ENCODE measurements around the gene PMEPA1. TPM values are rescaled to one million over a fixed set of nuclear protein-coding genes. Genes with fewer than 3 reads are reported as not detected.

Gene PMEPA1
- total RNA-seq, 4 donors from 2014 or later = 10.2 to 33.6 (median 18.3) TPM

DNA sequence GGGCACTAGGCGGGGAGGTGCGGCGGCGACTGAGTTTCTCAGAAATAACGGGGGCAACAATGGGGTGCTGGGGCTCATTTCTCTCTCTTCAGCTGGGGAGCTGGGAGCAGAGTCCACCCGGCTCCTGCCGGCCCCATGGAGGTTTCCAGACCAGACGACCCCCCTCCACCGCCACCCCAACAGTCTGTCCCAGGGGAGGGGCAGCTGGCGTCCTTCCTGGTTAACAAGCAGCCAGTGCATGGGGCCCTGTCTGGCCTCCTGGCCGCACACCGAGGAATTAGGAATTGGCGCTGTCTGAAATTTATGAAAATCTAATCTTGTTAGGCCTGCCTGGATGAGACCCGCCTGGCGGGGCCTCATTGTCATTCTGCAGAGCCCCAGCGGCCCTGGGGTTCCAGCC, 42.4 kb downstream of the PMEPA1 start:
- Histone ChIP-seq H3K9me3 (no peaks in the 10 kb centered on the region), H3K4me1 (peaks cover 0 to 60% (median 15%) of the 10 kb centered on the region in 4 donors), H3K36me3 (no peaks in the 10 kb centered on the region), H3K27ac (peak overlapping the region in 1 of 4 donors; percentile 4), H3K4me3 (no peak overlapping the region), H3K27me3 (no peaks in the 10 kb centered on the region)
- 80 to 84% methylated on average over 13 to 16 of the region's 16 CpGs for WGBS, 2 donors
- TF ChIP-seq CTCF (IDR thresholded peaks at IDR 0.05) (no peak), POLR2A (IDR thresholded peaks at IDR 0.05) (no peak), EP300 (IDR thresholded peaks at IDR 0.05) (no peak)
- no peak for DNase-seq (ENCODE audit: low spot score in 2 of 2)

DNA sequence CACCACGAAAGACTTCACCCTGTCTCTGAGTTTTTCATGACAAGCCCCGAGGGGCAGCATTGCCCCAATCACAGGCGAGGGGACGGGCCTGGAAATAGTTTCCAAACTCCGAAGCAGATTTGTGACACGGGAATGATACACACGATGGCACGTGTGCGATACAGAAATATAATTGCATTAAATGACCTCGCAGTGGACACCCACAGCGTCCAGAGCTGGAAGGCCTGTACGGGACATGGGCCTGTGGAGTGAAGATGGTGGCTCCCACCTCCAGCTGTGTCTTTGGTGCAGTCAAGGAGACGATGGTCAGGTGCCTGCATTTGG, 43.0 kb downstream of the PMEPA1 start:
- H3K4me3 ChIP-seq = no peak overlapping the region
- DNase-seq (ENCODE audit: low spot score in 2 of 2) = no peak
- TF ChIP-seq POLR2A (IDR thresholded peaks at IDR 0.05) = no peak
- TF ChIP-seq CTCF (IDR thresholded peaks at IDR 0.05) = no peak
- no peak for TF ChIP-seq EP300 (IDR thresholded peaks at IDR 0.05)
- 72 to 81% methylated on average over 13 of the region's 13 CpGs for WGBS, 2 donors
- H3K27me3 ChIP-seq = no peaks in the 10 kb centered on the region
- peak overlapping the region in 1 of 4 donors; percentile 16 for H3K27ac ChIP-seq
- H3K36me3 ChIP-seq = no peaks in the 10 kb centered on the region
- H3K9me3 ChIP-seq = no peaks in the 10 kb centered on the region
- H3K4me1 ChIP-seq = peaks cover 0 to 60% (median 14%) of the 10 kb centered on the region in 4 donors

- WGBS, 2 donors = 75 to 78% methylated on average over 20 to 21 of the region's 21 CpGs
- Histone ChIP-seq H3K27ac (peak overlapping the region in 1 of 4 donors; percentile 16), H3K36me3 (no peaks in the 10 kb centered on the region), H3K9me3 (no peaks in the 10 kb centered on the region), H3K4me1 (peaks cover 0 to 60% (median 15%) of the 10 kb centered on the region in 4 donors), H3K27me3 (no peaks in the 10 kb centered on the region), H3K4me3 (no peak overlapping the region)
- DNase-seq (ENCODE audit: low spot score in 2 of 2) = no peak
- TF ChIP-seq CTCF (IDR thresholded peaks at IDR 0.05) (no peak), POLR2A (IDR thresholded peaks at IDR 0.05) (no peak), EP300 (IDR thresholded peaks at IDR 0.05) (no peak)
Observed at GRCh38 chr20:57666106-57666833, 43.5 kb downstream of the PMEPA1 start.

DNA sequence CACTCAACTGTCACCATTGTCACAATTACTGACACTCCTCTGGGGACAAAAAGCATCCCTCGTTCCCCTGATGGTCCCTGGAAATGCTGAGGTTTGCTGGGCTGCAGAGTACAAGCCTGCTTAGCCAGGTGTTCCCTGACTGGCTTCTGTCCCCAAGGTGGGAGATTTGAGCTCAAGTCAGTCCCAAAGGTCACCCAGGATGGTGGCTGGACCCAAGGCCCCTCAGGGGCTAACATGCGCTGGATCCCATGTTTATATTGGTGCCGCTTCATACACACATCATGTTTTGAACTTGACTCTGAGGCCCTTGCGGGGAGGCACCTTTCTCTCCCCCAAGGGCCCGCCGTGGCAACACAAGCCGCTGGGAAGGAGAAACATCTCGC, 44.2 kb downstream of the PMEPA1 start:
- no peaks in the 10 kb centered on the region for H3K27me3 ChIP-seq
- H3K27ac ChIP-seq = no peak overlapping the region
- H3K36me3 ChIP-seq = no peaks in the 10 kb centered on the region
- DNase-seq (ENCODE audit: low spot score in 2 of 2) = no peak
- no peak overlapping the region for H3K4me3 ChIP-seq
- no peaks in the 10 kb centered on the region for H3K9me3 ChIP-seq
- peaks cover 0 to 61% (median 19%) of the 10 kb centered on the region in 4 donors for H3K4me1 ChIP-seq
- TF ChIP-seq CTCF (IDR thresholded peaks at IDR 0.05) (no peak), EP300 (IDR thresholded peaks at IDR 0.05) (no peak), POLR2A (IDR thresholded peaks at IDR 0.05) (no peak)
- WGBS, 2 donors = 89% methylated on average over 8 of the region's 8 CpGs

GRCh38 chr20:57664924-57665588, 44.8 kb downstream of the PMEPA1 start:
- H3K4me1 ChIP-seq = peaks cover 0 to 60% (median 20%) of the 10 kb centered on the region in 4 donors
- peak overlapping the region in 1 of 4 donors; percentile 15 for H3K27ac ChIP-seq
- H3K36me3 ChIP-seq = no peaks in the 10 kb centered on the region
- WGBS, 2 donors = 86 to 88% methylated on average over 14 of the region's 14 CpGs
- no peak for DNase-seq (ENCODE audit: low spot score in 2 of 2)
- H3K9me3 ChIP-seq = no peaks in the 10 kb centered on the region
- no peak overlapping the region for H3K4me3 ChIP-seq
- H3K27me3 ChIP-seq = no peaks in the 10 kb centered on the region
- TF ChIP-seq CTCF (IDR thresholded peaks at IDR 0.05) = no peak
- no peak for TF ChIP-seq POLR2A (IDR thresholded peaks at IDR 0.05)
- no peak for TF ChIP-seq EP300 (IDR thresholded peaks at IDR 0.05)
